IMR-90 (cell line): Measurements from ENCODE around the gene ZNRF4. TPM values are rescaled to one million over a fixed set of nuclear protein-coding genes. Genes with fewer than 3 reads are reported as not detected.

Source experiments
- ATAC-seq: fragments of 200-7000 bp; cut with Tn5 transposase; 2 replicates; pipeline ENCODE4 v1.9.1; 2020; ENCODE audit warnings: low read depth, mild to moderate bottlenecking, moderate library complexity
- BruUV-seq: library from RNA; stranded (reverse); fragments of 400-500 nt; replicated peaks from 2 replicates; lab custom pipeline; 2021; lab: Mats Ljungman, UMichigan
- CTCF ChIA-PET: fragments of 300-600 bp; formaldehyde crosslinking; extraction: SDS; loops from one replicate; lab custom pipeline; 2021; ENCODE audit warnings: antibody characterized with exemption; lab: Yijun Ruan, JAX
- POLR2A ChIA-PET: fragments of 300-600 bp; sonication (Branson Sonifier 250); formaldehyde crosslinking; loops from one replicate; lab custom pipeline; 2022; ENCODE audit warnings: antibody characterized with exemption; ENCODE audit not compliant: unreplicated experiment; lab: Charles Lee
- DNase-seq: peaks from one replicate; pipeline ENCODE4 v3.0.0; 2013
- H2AFZ ChIP-seq: replicated peaks from 2 replicates; pipeline ENCODE3; 2013; ENCODE audit warnings: low read length, mild to moderate bottlenecking; ENCODE audit not compliant: poor library complexity
- H2AK5ac ChIP-seq: 2 replicates; pipeline ENCODE4 v1.6.1; 2013; ENCODE audit warnings: low read depth, low read length, inconsistent platforms
- H2AK9ac ChIP-seq: replicated peaks from 2 replicates; pipeline ENCODE3; 2013; ENCODE audit warnings: mild to moderate bottlenecking, low read depth, low read length, moderate library complexity; ENCODE audit not compliant: poor library complexity
- H2BK120ac ChIP-seq: 2 replicates; pipeline ENCODE4 v1.6.1; 2013; ENCODE audit warnings: low read depth, low read length, inconsistent platforms
- H2BK15ac ChIP-seq: 3 replicates; pipeline ENCODE4 v1.6.1; 2013; ENCODE audit warnings: low read depth, low read length, inconsistent platforms
- H2BK20ac ChIP-seq: 2 replicates; pipeline ENCODE4 v1.6.1; 2013; ENCODE audit warnings: low read depth, mild to moderate bottlenecking, inconsistent platforms, low read length, moderate library complexity
- H2BK5ac ChIP-seq: 2 replicates; pipeline ENCODE4 v1.6.1; 2013; ENCODE audit warnings: mild to moderate bottlenecking, low read depth, low read length, inconsistent platforms; ENCODE audit not compliant: poor library complexity, severe bottlenecking
- H3K14ac ChIP-seq: replicated peaks from 2 replicates; pipeline ENCODE4 v1.6.1; 2013; ENCODE audit warnings: low read depth, low read length, inconsistent platforms
- H3K18ac ChIP-seq: 2 replicates; pipeline ENCODE4 v1.6.1; 2013; ENCODE audit warnings: low read depth, low read length, control low read depth
- H3K23ac ChIP-seq: 2 replicates; pipeline ENCODE4 v1.6.1; 2013; ENCODE audit warnings: low read depth, low read length, inconsistent platforms
- H3K27ac ChIP-seq: 2 replicates; pipeline ENCODE4 v1.5.1; 2013; ENCODE audit warnings: mild to moderate bottlenecking, control low read depth, low read length; ENCODE audit not compliant: insufficient read depth
- H3K27me3 ChIP-seq: 2 replicates; pipeline ENCODE4 v1.6.1; 2013; ENCODE audit warnings: low read length; ENCODE audit not compliant: control insufficient read depth, insufficient read depth
- H3K36me3 ChIP-seq: 2 replicates; pipeline ENCODE4 v1.6.1; 2013; ENCODE audit warnings: low read length, mixed read lengths; ENCODE audit not compliant: control insufficient read depth, insufficient read depth
- H3K4ac ChIP-seq: 2 replicates; pipeline ENCODE4 v1.6.1; 2013; ENCODE audit warnings: low read depth, low read length, inconsistent platforms
- H3K4me1 ChIP-seq: 2 replicates; pipeline ENCODE4 v1.6.1; 2013; ENCODE audit warnings: low read length, mixed read lengths; ENCODE audit not compliant: control insufficient read depth, insufficient read depth
- H3K4me2 ChIP-seq: 2 replicates; pipeline ENCODE4 v1.6.1; 2013; ENCODE audit warnings: low read depth, mild to moderate bottlenecking, control low read depth, low read length, moderate library complexity
- H3K4me3 ChIP-seq: 2 replicates; pipeline ENCODE4 v1.5.1; 2013; ENCODE audit warnings: low read depth, mild to moderate bottlenecking, control low read depth, low read length, moderate library complexity; ENCODE audit not compliant: insufficient read depth
- H3K56ac ChIP-seq: 2 replicates; pipeline ENCODE4 v1.6.1; 2013; ENCODE audit warnings: low read length, inconsistent platforms; ENCODE audit not compliant: insufficient read depth; ENCODE audit errors: extremely low read depth
- H3K79me1 ChIP-seq, 2 experiments: 2 replicates each; pipeline ENCODE4 v1.6.1; 2013; ENCODE audit warnings: low read length in 2 of 2, inconsistent platforms in 1 of 2, low read depth in 1 of 2
- H3K9ac ChIP-seq: 2 replicates; pipeline ENCODE4 v1.6.1; 2013; ENCODE audit warnings: low read depth, low read length, control low read depth
- H3K9me1 ChIP-seq: 2 replicates; pipeline ENCODE4 v1.6.1; 2013; ENCODE audit warnings: low read length, inconsistent platforms; ENCODE audit not compliant: insufficient read depth
- H3K9me3 ChIP-seq: 2 replicates; pipeline ENCODE4 v1.6.1; 2013; ENCODE audit warnings: low read length; ENCODE audit not compliant: control insufficient read depth, insufficient read depth
- H4K20me1 ChIP-seq: 2 replicates; pipeline ENCODE4 v1.6.1; 2013; ENCODE audit warnings: low read length, inconsistent platforms; ENCODE audit not compliant: insufficient read depth
- H4K5ac ChIP-seq: 2 replicates; pipeline ENCODE4 v1.6.1; 2013; ENCODE audit warnings: mild to moderate bottlenecking, low read depth, low read length, control low read depth
- H4K8ac ChIP-seq, 2 experiments: 2 replicates each; pipeline ENCODE4 v1.6.1; 2013; ENCODE audit warnings: low read depth in 2 of 2, low read length in 2 of 2, control low read depth in 1 of 2, inconsistent platforms in 1 of 2
- H4K91ac ChIP-seq: 2 replicates; pipeline ENCODE4 v1.6.1; 2013; ENCODE audit warnings: low read depth, low read length, inconsistent platforms; ENCODE audit not compliant: insufficient read depth
- CEBPB ChIP-seq: IDR thresholded peaks from 2 replicates; pipeline ENCODE4 v1.6.1; 2012; ENCODE audit warnings: low read depth, low read length, improper control_type of control experiment
- MXI1 ChIP-seq: IDR thresholded peaks from 2 replicates; pipeline ENCODE4 v1.6.1; 2012; ENCODE audit warnings: low read depth, mild to moderate bottlenecking, low read length, moderate library complexity, borderline replicate concordance
- RAD21 ChIP-seq: IDR thresholded peaks from 2 replicates; pipeline ENCODE4 v1.6.1; 2012; ENCODE audit warnings: low read length, improper control_type of control experiment
- WGBS, 2 experiments: methylation state at CpG; one replicate each; pipeline versions ENCODE4 v1.1.5 to v1.1.7; 2013; ENCODE audit warnings: missing lambda C conversion rate in 2 of 2; ENCODE audit not compliant: insufficient read length in 1 of 2; ENCODE audit errors: extremely low coverage in 2 of 2; 5-methylcytosine and 5-hydroxymethylcytosine counted together
- dilution Hi-C: fragments of 300-500 bp; cut with HindIII; formaldehyde crosslinking; loops from one replicate; pipeline ENCODE4 v1.14.3; 2018; ENCODE audit warnings: low sequenced_read_pairs; ENCODE audit not compliant: unreplicated experiment
- in situ Hi-C: fragments of 300-500 bp; cut with MboI; formaldehyde crosslinking; loops from 3 replicates; pipeline ENCODE4 v1.14.3; 2019; ENCODE audit warnings: low sequenced_read_pairs, inconsistent platforms, mixed read lengths
- intact Hi-C: fragments of 100-400 bp; cut with micrococcal nuclease; formaldehyde crosslinking; loops from 2 replicates; pipeline ENCODE4 v1.10.0; 2022
- polyA plus RNA-seq, 3 experiments: library from polyadenylated mRNA; depleted of rRNA; stranded (reverse); fragments of >200 nt; gene quantifications; 2 replicates each; pipeline ENCODE4 v1.2.3, GENCODE V29; 2012; ENCODE audit warnings: low replicate concordance in 1 of 3
- total RNA-seq: library from RNA; depleted of rRNA; stranded (reverse); fragments of >200 nt; gene quantifications from 2 replicates; pipeline ENCODE4 v1.2.3, GENCODE V29; 2012; rRNA removed

The ZNRF4 gene
- total and polyA plus RNA-seq, 2 of the 4 experiments (the other 2 are of a cell fraction), result not detected

DNA sequence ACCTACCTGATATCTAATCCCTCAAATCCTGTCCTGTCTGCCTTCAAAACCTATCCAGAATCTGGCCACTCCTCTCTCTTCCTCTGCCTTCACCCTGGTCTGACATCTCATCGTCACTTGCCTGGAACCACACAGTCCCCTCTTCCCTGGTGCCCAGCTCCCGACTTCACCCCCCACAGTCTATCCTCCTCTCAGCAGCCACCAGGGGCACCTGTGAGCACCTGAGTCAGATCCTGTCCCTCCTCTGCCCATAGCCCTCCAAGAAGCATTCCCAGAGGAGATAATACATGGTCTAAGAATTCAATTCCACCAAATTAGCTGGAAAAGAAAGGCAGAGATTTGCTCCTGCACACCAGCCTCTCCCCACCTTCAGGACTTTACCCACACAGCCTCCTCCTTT is 48.9 kb downstream of the ZNRF4 start:
- dilution Hi-C loops (no loop called here), in situ Hi-C loops (no loop called here), intact Hi-C loops (no loop called here)
- ChIA-PET POLR2A (no interaction called here), CTCF (no interaction called here)
- Histone ChIP-seq H4K5ac (no peak overlapping the region), H3K23ac (no peak overlapping the region), H3K4me2 (no peak overlapping the region), H4K8ac (no peak overlapping the region), H3K56ac (no peak overlapping the region), H3K4ac (no peak overlapping the region), H2BK5ac (no peak overlapping the region), H2AFZ (no peak overlapping the region), H3K9me1 (no peaks in the 10 kb centered on the region), H2AK5ac (no peak overlapping the region), H3K4me1 (no peaks in the 10 kb centered on the region), H4K20me1 (no peaks in the 10 kb centered on the region), H3K4me3 (no peak overlapping the region), H3K36me3 (no peaks in the 10 kb centered on the region), H2BK15ac (no peak overlapping the region), H3K27me3 (peaks cover 5% of the 10 kb centered on the region), H2BK20ac (no peak overlapping the region), H3K27ac (no peak overlapping the region), H3K79me1 (no peaks in the 10 kb centered on the region), H2AK9ac (no peak overlapping the region), H3K14ac (no peak overlapping the region), H3K9me3 (peaks cover 22% of the 10 kb centered on the region), H3K18ac (no peak overlapping the region), H4K91ac (no peak overlapping the region), H3K9ac (no peak overlapping the region), H2BK120ac (no peak overlapping the region)
- DNase-seq, result no peak
- WGBS, 2 experiments, result 80% methylated on average over 1 of the region's 2 CpGs; no CpG with 5 or more reads in 1 of the 2 experiments
- ATAC-seq, result no peak
- TF ChIP-seq MXI1 (no peak), CEBPB (no peak), RAD21 (no peak)
- no TSS peak for BruUV-seq

Other genes starting within 250 kb of the ZNRF4 start
- gene PTPRS, start 114.6 kb upstream of the ZNRF4 start, total RNA-seq, result 40.1 and 43.3 TPM in 2 replicates
- 51.9 and 56.5 TPM in 2 replicates for gene PTPRS, start 114.6 kb upstream of the ZNRF4 start, polyA plus RNA-seq (2012; rRNA removed)
- not detected in 2 replicates for gene TINCR, start 112.5 kb downstream of the ZNRF4 start, total RNA-seq
- 0.03 and 0.05 TPM in 2 replicates for gene TINCR, start 112.5 kb downstream of the ZNRF4 start, polyA plus RNA-seq (2012; rRNA removed)
- gene SAFB2, start 167.4 kb downstream of the ZNRF4 start, total RNA-seq, result 11.8 and 17.8 TPM in 2 replicates
- 26.2 and 28.6 TPM in 2 replicates for gene SAFB2, start 167.4 kb downstream of the ZNRF4 start, polyA plus RNA-seq (2012; rRNA removed)
- gene SAFB, start 167.7 kb downstream of the ZNRF4 start, total RNA-seq, result 18.5 and 26.1 TPM in 2 replicates
- gene SAFB, start 167.7 kb downstream of the ZNRF4 start, polyA plus RNA-seq (2012; rRNA removed), result 36.6 and 41.2 TPM in 2 replicates
- gene MICOS13, start 225.1 kb downstream of the ZNRF4 start, total RNA-seq, result 14.5 and 15.8 TPM in 2 replicates
- gene MICOS13, start 225.1 kb downstream of the ZNRF4 start, polyA plus RNA-seq (2012; rRNA removed), result 48.9 and 80.2 TPM in 2 replicates
- gene HSD11B1L, start 225.6 kb downstream of the ZNRF4 start, total RNA-seq, result 1.9 and 2.2 TPM in 2 replicates
- gene HSD11B1L, start 225.6 kb downstream of the ZNRF4 start, polyA plus RNA-seq (2012; rRNA removed), result 7.2 and 8.2 TPM in 2 replicates
- gene RPL36, start 234.9 kb downstream of the ZNRF4 start, total RNA-seq, result 232 and 251 TPM in 2 replicates
- gene RPL36, start 234.9 kb downstream of the ZNRF4 start, polyA plus RNA-seq (2012; rRNA removed), result 757 and 1,037 TPM in 2 replicates